GM23338 (cell line): ENCODE measurements around the gene UTS2R. TPM values are rescaled to one million over a fixed set of nuclear protein-coding genes. Genes with fewer than 3 reads are reported as not detected.

Source experiments
- ATAC-seq: fragments of 200-7000 bp; cut with Tn5 transposase; 3 replicates; pipeline ENCODE4 v1.9.1; 2020
- DNase-seq: peaks from one replicate; pipeline ENCODE4 v3.0.0-alpha.2; 2015; ENCODE audit warnings: low spot score
- H2AFZ ChIP-seq: fragments of 200-600 bp; sonication (generic); 2 replicates; pipeline ENCODE4 v1.8.0; 2016; ENCODE audit warnings: antibody characterized with exemption, mild to moderate bottlenecking, moderate library complexity
- H3F3A ChIP-seq: fragments of 200-600 bp; sonication (generic); replicated peaks from 2 replicates; pipeline ENCODE4 v1.8.0; 2017; ENCODE audit warnings: antibody characterized with exemption, mixed run types, low read depth
- H3K27ac ChIP-seq: fragments of 200-600 bp; sonication (generic); 2 replicates; pipeline ENCODE4 v1.6.1; 2016; ENCODE audit warnings: low read depth
- H3K27me3 ChIP-seq: fragments of 200-600 bp; sonication (generic); 2 replicates; pipeline ENCODE4 v1.8.0; 2016; ENCODE audit warnings: mild to moderate bottlenecking, mixed run types, moderate library complexity; ENCODE audit not compliant: insufficient read depth
- H3K36me3 ChIP-seq: fragments of 200-600 bp; sonication (generic); 2 replicates; pipeline ENCODE4 v1.8.0; 2016; ENCODE audit warnings: mild to moderate bottlenecking; ENCODE audit not compliant: insufficient read depth
- H3K4me1 ChIP-seq: fragments of 200-600 bp; sonication (generic); 2 replicates; pipeline ENCODE4 v1.8.0; 2016; ENCODE audit warnings: mild to moderate bottlenecking, moderate library complexity; ENCODE audit not compliant: insufficient read depth
- H3K4me2 ChIP-seq: fragments of 200-600 bp; sonication (generic); 2 replicates; pipeline ENCODE4 v1.7.1; 2017; ENCODE audit warnings: mixed run types
- H3K4me3 ChIP-seq: fragments of 200-600 bp; sonication (generic); 2 replicates; pipeline ENCODE4 v1.6.1; 2016; ENCODE audit warnings: mixed run types
- H3K79me2 ChIP-seq: fragments of 200-600 bp; sonication (generic); replicated peaks from 2 replicates; pipeline ENCODE4 v1.8.0; 2017; ENCODE audit warnings: mild to moderate bottlenecking; ENCODE audit not compliant: insufficient read depth
- H3K9me2 ChIP-seq: fragments of 200-600 bp; sonication (generic); 2 replicates; pipeline ENCODE4 v1.8.0; 2017; ENCODE audit not compliant: insufficient read depth
- H4K20me1 ChIP-seq: fragments of 200-600 bp; sonication (generic); replicated peaks from 2 replicates; pipeline ENCODE4 v1.8.0; 2017; ENCODE audit warnings: mild to moderate bottlenecking; ENCODE audit not compliant: insufficient read depth
- H3K27ac Mint-ChIP-seq: 2 replicates; pipeline ENCODE4 v1.8.0; 2020; ENCODE audit warnings: inconsistent platforms, mild to moderate bottlenecking, moderate library complexity, mixed read lengths
- H3K27me3 Mint-ChIP-seq: 3 replicates; pipeline ENCODE4 v1.8.0; 2022; ENCODE audit warnings: low read depth, mild to moderate bottlenecking, moderate library complexity, mixed read lengths, inconsistent platforms; ENCODE audit not compliant: insufficient read depth, poor library complexity
- H3K36me3 Mint-ChIP-seq: 3 replicates; pipeline ENCODE4 v1.8.0; 2021; ENCODE audit warnings: low read depth, mild to moderate bottlenecking, inconsistent platforms, moderate library complexity, mixed read lengths
- H3K4me1 Mint-ChIP-seq: 3 replicates; pipeline ENCODE4 v1.8.0; 2020; ENCODE audit warnings: mild to moderate bottlenecking, inconsistent platforms, mixed read lengths
- H3K4me3 Mint-ChIP-seq: 3 replicates; pipeline ENCODE4 v1.8.0; 2021; ENCODE audit warnings: moderate library complexity, mild to moderate bottlenecking, inconsistent platforms, mixed read lengths
- H3K9me3 Mint-ChIP-seq: 3 replicates; pipeline ENCODE4 v1.8.0; 2020; ENCODE audit warnings: moderate library complexity, mild to moderate bottlenecking, inconsistent platforms, mixed read lengths
- CREB1 ChIP-seq: fragments of 250-450 bp; sonication (Bioruptor Pico); IDR thresholded peaks from 2 replicates; pipeline ENCODE4 v1.5.0; 2020; ENCODE audit warnings: low read depth, mild to moderate bottlenecking, moderate library complexity
- CTCF ChIP-seq, 2 experiments: fragments of 200-600 bp in 1 of 2; sonication (generic) in 1 of 2; conservative IDR thresholded peaks; 2 replicates each; pipeline versions ENCODE4 v1.5.1 to v1.6.1; 2016 to 2017; ENCODE audit warnings: antibody characterized with exemption in 2 of 2, low read depth in 2 of 2, mild to moderate bottlenecking in 2 of 2, moderate library complexity in 1 of 2
- ETS1 ChIP-seq: IDR thresholded peaks from 2 replicates; pipeline ENCODE4 v1.6.1; 2016; ENCODE audit warnings: antibody characterized with exemption
- EZH2 ChIP-seq: fragments of 200-600 bp; sonication (generic); IDR thresholded peaks from one replicate; pipeline ENCODE4 v1.8.0; 2017; ENCODE audit warnings: antibody characterized with exemption, mild to moderate bottlenecking, low read depth; ENCODE audit not compliant: unreplicated experiment
- EZH2phosphoT487 ChIP-seq: fragments of 200-600 bp; sonication (generic); IDR thresholded peaks from one replicate; pipeline ENCODE4 v1.8.1; 2018; ENCODE audit warnings: antibody characterized with exemption; ENCODE audit not compliant: unreplicated experiment
- JUNB ChIP-seq: IDR thresholded peaks from one replicate; pipeline ENCODE4 v1.6.1; 2016; ENCODE audit warnings: antibody characterized with exemption; ENCODE audit not compliant: unreplicated experiment
- NANOG ChIP-seq: IDR thresholded peaks from 2 replicates; pipeline ENCODE4 v1.6.1; 2016; ENCODE audit warnings: antibody characterized with exemption, borderline replicate concordance
- POLR2AphosphoS5 ChIP-seq: IDR thresholded peaks from 2 replicates; pipeline ENCODE4 v1.6.1; 2016; ENCODE audit warnings: antibody characterized with exemption, low read depth
- STAT1 ChIP-seq: IDR thresholded peaks from one replicate; pipeline ENCODE4 v1.6.1; 2016; ENCODE audit warnings: antibody characterized with exemption; ENCODE audit not compliant: unreplicated experiment
- ZNF114 ChIP-seq: fragments of 250-450 bp; sonication (Bioruptor Pico); IDR thresholded peaks from 2 replicates; pipeline ENCODE4 v1.5.0; 2020; ENCODE audit warnings: mild to moderate bottlenecking, moderate library complexity
- ZNF462 ChIP-seq: fragments of 250-450 bp; sonication (Bioruptor Pico); IDR thresholded peaks from 2 replicates; pipeline ENCODE4 v1.5.0; 2020; ENCODE audit warnings: mild to moderate bottlenecking, moderate library complexity
- polyA plus RNA-seq: library from polyadenylated mRNA; unstranded; fragments of >200 nt; fragmentation: Nextera tagmentation; extraction: Ambion mirVana; gene quantifications from 2 replicates; pipeline ENCODE4 v1.2.1, GENCODE V29; 2016
- total RNA-seq: library from RNA; depleted of rRNA; stranded (reverse); fragments of >200 nt; shearing (Covaris generic); gene quantifications from 2 replicates; pipeline ENCODE4 v1.2.3, GENCODE V29; 2014

The UTS2R gene
- total and polyA plus RNA-seq, 2 experiments from 2014 or later: 0.49 TPM; not detected in 1

GRCh38 chr17:82349287-82349701, 22.3 kb upstream of the UTS2R start:
- no peaks in the 10 kb centered on the region for H4K20me1 ChIP-seq
- Mint-ChIP-seq H3K27ac (no peak overlapping the region), H3K27me3 (peaks cover 9% of the 10 kb centered on the region), H3K9me3 (no peaks in the 10 kb centered on the region), H3K4me3 (no peak overlapping the region), H3K4me1 (peaks cover 4% of the 10 kb centered on the region; the same call in 1 of the 3 replicates), H3K36me3 (no peaks in the 10 kb centered on the region)
- ATAC-seq (no peak), DNase-seq (no peak)
- no peak overlapping the region for H2AFZ ChIP-seq
- no peaks in the 10 kb centered on the region for H3K79me2 ChIP-seq
- no peaks in the 10 kb centered on the region for H3K9me2 ChIP-seq
- no peak overlapping the region for H3K4me3 ChIP-seq
- H3K27ac ChIP-seq: no peak overlapping the region
- TF ChIP-seq STAT1: no peak
- no peak for TF ChIP-seq ZNF114 (CRISPR knock-in tag)
- no peak for TF ChIP-seq ZNF462
- no peak for TF ChIP-seq CREB1
- TF ChIP-seq CTCF (conservative IDR thresholded peaks at IDR 0.05; ENCODE audit: low read depth in 2 of 2): no peak
- TF ChIP-seq ETS1: no peak
- TF ChIP-seq EZH2phosphoT487: no peak
- no peak for TF ChIP-seq EZH2
- no peak for TF ChIP-seq JUNB
- no peak for TF ChIP-seq NANOG
- no peak for TF ChIP-seq POLR2AphosphoS5
- H3K27me3 ChIP-seq: no peaks in the 10 kb centered on the region
- H3K4me2 ChIP-seq: no peak overlapping the region
- no peaks in the 10 kb centered on the region for H3K36me3 ChIP-seq
- no peaks in the 10 kb centered on the region for H3K4me1 ChIP-seq
- H3F3A ChIP-seq: no peaks in the 10 kb centered on the region
